ENCODE measurements around the gene FAP.

DNA sequence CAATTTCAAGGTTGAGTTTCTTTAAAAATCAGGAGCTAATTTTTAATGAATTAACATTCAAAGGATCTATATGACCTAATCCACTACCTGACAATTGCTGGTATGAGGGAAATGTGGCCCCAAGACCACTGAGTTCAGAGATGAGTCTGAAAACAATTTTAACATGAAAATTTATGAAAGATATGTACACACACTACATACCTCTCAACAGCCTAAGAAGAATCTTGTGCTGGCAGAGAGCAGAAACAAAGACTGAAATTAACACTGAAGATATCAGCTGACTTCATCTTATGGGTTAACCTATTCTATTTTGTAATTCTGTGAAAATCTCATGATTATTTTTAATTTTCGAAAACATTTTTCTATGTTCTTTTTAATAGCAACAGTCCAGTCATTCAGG, 1.7 kb downstream of the FAP start:
- TF ChIP-seq EZH2 (IDR thresholded peaks at IDR 0.05; ENCODE audit: insufficient read depth, poor library complexity, severe bottlenecking) = no peak
- TF ChIP-seq EZH2phosphoT487 (IDR thresholded peaks at IDR 0.05; ENCODE audit: insufficient read depth, low read depth) = no peak

Data from GM23248 (cell line).